Dermis microvascular lymphatic vessel endothelial cell (primary cell): ENCODE measurements around the gene PIGH. TPM values are rescaled to one million over a fixed set of nuclear protein-coding genes. Genes with fewer than 3 reads are reported as not detected.
"Not testable (repeated sequence)": the region's sequence is repeated elsewhere in the genome, so short reads cannot be mapped to it uniquely, and the experiment has no call there.

ENCODE experiments used
- DNase-seq, 2 donors: peaks; one replicate each; pipeline versions ENCODE4 v3.0.0 to v3.0.0-alpha.2; 2010; ENCODE audit warnings: low read depth in 2 of 2
- total RNA-seq: library from RNA; depleted of rRNA; stranded (reverse); fragments of >200 nt; gene quantifications from 2 replicates; pipeline ENCODE4 v1.2.1, GENCODE V29; 2014

Gene PIGH
- 9.2 and 14.2 TPM in 2 replicates for total RNA-seq

GRCh38 chr14:67599698-67600561 lies at the start of gene PIGH:
TSS of gene PIGH (minus strand) at chr14:67600268. CDS start at chr14:67600203, 65 bp downstream.
- peak; percentile 69 to 89 for DNase-seq

GRCh38 chr14:67646131-67646530 lies 46.1 kb upstream of the PIGH start:
- no peak for DNase-seq

GRCh38 chr14:67645414-67645813 lies 45.3 kb upstream of the PIGH start:
- DNase-seq, result no peak

- DNase-seq, result no peak
Observed at GRCh38 chr14:67644428-67644827, 44.4 kb upstream of the PIGH start.

GRCh38 chr14:67643713-67644112 lies 43.6 kb upstream of the PIGH start:
- no peak for DNase-seq

GRCh38 chr14:67641902-67642749 lies 42.1 kb upstream of the PIGH start:
- DNase-seq, result no peak

- DNase-seq, result no peak
Observed at GRCh38 chr14:67641480-67641879, 41.4 kb upstream of the PIGH start.

GRCh38 chr14:67638642-67639041 lies 38.6 kb upstream of the PIGH start:
- no peak for DNase-seq

- peak in 1 of 2 donors; percentile 55 for DNase-seq
Observed at GRCh38 chr14:67636361-67636919, 36.4 kb upstream of the PIGH start.

- no peak for DNase-seq
Observed at GRCh38 chr14:67633451-67634147, 33.5 kb upstream of the PIGH start.

GRCh38 chr14:67630938-67631337 lies 30.9 kb upstream of the PIGH start:
- DNase-seq, result no peak

GRCh38 chr14:67630186-67630585 lies 30.1 kb upstream of the PIGH start:
- no peak for DNase-seq

GRCh38 chr14:67627519-67627918 lies 27.5 kb upstream of the PIGH start:
- DNase-seq, result no peak

GRCh38 chr14:67626131-67626530 lies 26.1 kb upstream of the PIGH start:
- DNase-seq, result not testable (repeated sequence)

- DNase-seq, result peak; percentile 85 to 86
Observed at GRCh38 chr14:67623114-67623513, 23.0 kb upstream of the PIGH start.

- DNase-seq, result peak; percentile 90 to 96
Observed at GRCh38 chr14:67622675-67623074, 22.6 kb upstream of the PIGH start.

- peak in 1 of 2 donors; percentile 31 for DNase-seq
Observed at GRCh38 chr14:67620217-67620785, 20.2 kb upstream of the PIGH start.

- peak; percentile 97 to 99 for DNase-seq
Observed at GRCh38 chr14:67619446-67620216, 19.6 kb upstream of the PIGH start, which contains the start of gene ARG2. TSS of gene ARG2 (plus strand) at chr14:67619920. CDS start at chr14:67619978, 58 bp downstream.

- DNase-seq, result peak; percentile 81 to 86
Observed at GRCh38 chr14:67618617-67619063, 18.6 kb upstream of the PIGH start.

- DNase-seq, result no peak
Observed at GRCh38 chr14:67610491-67610890, 10.4 kb upstream of the PIGH start.
